HepG2 (cell line): ENCODE data around the gene OARD1. TPM values are rescaled to one million over a fixed set of nuclear protein-coding genes. Genes with fewer than 3 reads are reported as not detected.
A peak's percentile ranks its signal among the peaks of the same experiment; 100 is the strongest.

Experiments
- ATAC-seq: fragments of 200-7000 bp; cut with Tn5 transposase; 3 replicates; pipeline ENCODE4 v1.9.1; 2020; ENCODE audit warnings: mild to moderate bottlenecking, moderate library complexity
- BruUV-seq: library from RNA; stranded (reverse); fragments of 400-500 nt; replicated peaks from 2 replicates; lab custom pipeline; 2021; lab: Mats Ljungman, UMichigan
- CTCF ChIA-PET: fragments of 300-600 bp; formaldehyde crosslinking; extraction: SDS; loops from one replicate; lab custom pipeline; 2021; ENCODE audit warnings: low total read pairs, inconsistent platforms, low intra/inter-chr PET ratio; lab: Yijun Ruan, JAX
- POLR2A ChIA-PET: fragments of 350-600 bp; sonication (Branson Sonifier 250); formaldehyde crosslinking; loops from one replicate; lab custom pipeline; 2020; ENCODE audit warnings: antibody characterized with exemption, inconsistent platforms; lab: Yijun Ruan, JAX
- DNase-seq: peaks from one replicate; pipeline ENCODE4 v3.0.0-alpha.2; 2015; ENCODE audit warnings: low spot score
- FAIRE-seq: peaks from 3 replicates; lab custom pipeline; 2011; peaks lifted over from hg19 to GRCh38; lab: Jason Lieb, UNC
- H2AFZ ChIP-seq: one replicate; pipeline ENCODE4 v1.6.1; 2011; ENCODE audit warnings: low read length, inconsistent platforms
- H3K27ac ChIP-seq: fragments of 300-600 bp; 3 replicates; pipeline ENCODE4 v1.8.0; 2011; ENCODE audit warnings: mixed run types, mild to moderate bottlenecking, mixed read lengths, low read length, inconsistent platforms; ENCODE audit not compliant: insufficient read depth; ENCODE audit errors: extremely low read length
- H3K27me3 ChIP-seq, 2 experiments: fragments of 200-600 bp in 1 of 2; 2 replicates in 1 of 2; 3 replicates in 1 of 2; pipeline versions ENCODE4 v1.6.0 to v1.8.0; 2011; ENCODE audit warnings: low read length in 2 of 2, mild to moderate bottlenecking in 2 of 2, moderate library complexity in 2 of 2, inconsistent platforms in 1 of 2; ENCODE audit not compliant: insufficient read depth in 2 of 2, control insufficient read depth in 1 of 2
- H3K36me3 ChIP-seq, 2 experiments: fragments of 200-600 bp in 1 of 2; replicated peaks in 1 of 2; 2 replicates in 1 of 2; 3 replicates in 1 of 2; pipeline versions ENCODE4 v1.5.1 to v1.8.0; 2011; ENCODE audit warnings: low read length in 2 of 2, inconsistent platforms in 1 of 2; ENCODE audit not compliant: insufficient read depth in 2 of 2, control insufficient read depth in 1 of 2
- H3K4me1 ChIP-seq: 2 replicates; pipeline ENCODE4 v1.5.1; 2012; ENCODE audit warnings: low read length, inconsistent platforms; ENCODE audit not compliant: insufficient read depth
- H3K4me2 ChIP-seq: 2 replicates; pipeline ENCODE4 v1.6.0; 2011; ENCODE audit warnings: low read depth, low read length, inconsistent platforms
- H3K4me3 ChIP-seq, 3 experiments: fragments of 200-600 bp in 1 of 3; sonication (generic), shearing (Covaris generic) in 1 of 3; replicated peaks in 1 of 3; 2 replicates each; pipeline ENCODE4 v1.5.1; 2011 to 2016; ENCODE audit warnings: low read length in 3 of 3, inconsistent platforms in 2 of 3, low read depth in 2 of 3, mild to moderate bottlenecking in 2 of 3, control low read depth in 1 of 3, mixed read lengths in 1 of 3; ENCODE audit not compliant: insufficient read depth in 1 of 3
- H3K79me2 ChIP-seq: one replicate; pipeline ENCODE4 v1.6.1; 2011; ENCODE audit warnings: low read length, inconsistent platforms; ENCODE audit not compliant: insufficient read depth
- H3K9ac ChIP-seq: 2 replicates; pipeline ENCODE4 v1.6.0; 2011; ENCODE audit warnings: mild to moderate bottlenecking, low read depth, low read length, inconsistent platforms; ENCODE audit not compliant: insufficient read depth
- H3K9me3 ChIP-seq: 2 replicates; pipeline ENCODE4 v1.5.1; 2012; ENCODE audit warnings: mild to moderate bottlenecking, low read length
- H4K20me1 ChIP-seq: 2 replicates; pipeline ENCODE4 v1.6.0; 2011; ENCODE audit warnings: inconsistent platforms, mild to moderate bottlenecking, low read length, moderate library complexity; ENCODE audit not compliant: insufficient read depth
- AGO2 ChIP-seq: fragments of 200-400 bp; formaldehyde crosslinking; optimal IDR thresholded peaks from 2 replicates; pipeline ENCODE3; 2017; ENCODE audit warnings: mild to moderate bottlenecking, low read depth, low read length, moderate library complexity
- BCL6 ChIP-seq: IDR thresholded peaks from 2 replicates; pipeline ENCODE4 v1.6.1; 2016; ENCODE audit warnings: missing genetic modification reagents, missing compliant biosample characterization
- MAF1 ChIP-seq: sonication (generic); formaldehyde crosslinking; IDR thresholded peaks from 2 replicates; pipeline ENCODE4 v1.5.0; 2020; ENCODE audit warnings: missing genetic modification reagents, borderline replicate concordance
- MYC ChIP-seq: sonication (generic); formaldehyde crosslinking; IDR thresholded peaks from 2 replicates; pipeline ENCODE4 v1.9.0; 2021; ENCODE audit warnings: missing genetic modification reagents, borderline replicate concordance
- SAFB2 ChIP-seq: sonication (generic); formaldehyde crosslinking; IDR thresholded peaks from 2 replicates; pipeline ENCODE4 v1.5.1; 2020; ENCODE audit warnings: missing genetic modification reagents, low read depth, mild to moderate bottlenecking, borderline replicate concordance
- YY1 ChIP-seq: IDR thresholded peaks from 2 replicates; pipeline ENCODE4 v1.6.1; 2011; ENCODE audit warnings: low read length, low read depth, moderate library complexity, mild to moderate bottlenecking; ENCODE audit not compliant: insufficient read depth, insufficient replicate concordance
- ZKSCAN8 ChIP-seq: IDR thresholded peaks from 2 replicates; pipeline ENCODE4 v1.6.1; 2016; ENCODE audit warnings: borderline replicate concordance, missing genetic modification reagents, missing compliant biosample characterization
- ZMAT5 ChIP-seq: sonication (generic); formaldehyde crosslinking; IDR thresholded peaks from 2 replicates; pipeline ENCODE4 v1.5.0; 2020; ENCODE audit warnings: mild to moderate bottlenecking, low read depth, missing genetic modification reagents, borderline replicate concordance
- ZNF260 ChIP-seq: sonication (generic); formaldehyde crosslinking; IDR thresholded peaks from 2 replicates; pipeline ENCODE4 v1.4.0; 2020; ENCODE audit warnings: missing genetic modification reagents, low read depth, mild to moderate bottlenecking, borderline replicate concordance
- ZNF530 ChIP-seq: sonication (generic); formaldehyde crosslinking; IDR thresholded peaks from 2 replicates; pipeline ENCODE4 v1.5.0; 2020; ENCODE audit warnings: low read depth, mild to moderate bottlenecking, missing genetic modification reagents
- ZNF704 ChIP-seq: sonication (generic); formaldehyde crosslinking; IDR thresholded peaks from 2 replicates; pipeline ENCODE4 v1.8.1; 2023; ENCODE audit warnings: mild to moderate bottlenecking, inconsistent platforms, moderate library complexity, missing genetic modification reagents, borderline replicate concordance
- WGBS: methylation state at CpG from one replicate; pipeline ENCODE4 v1.1.6; 2017; ENCODE audit warnings: low lambda C conversion rate; 5-methylcytosine and 5-hydroxymethylcytosine counted together
- in situ Hi-C: cut with HindIII; loops from 2 replicates; pipeline ENCODE4 v1.10.0; 2017; ENCODE audit warnings: low pct_unique_long_range_greater_than_20kb; ENCODE audit not compliant: extremely low pct_ligation_motif_present
- intact Hi-C: fragments of 100-400 bp; cut with micrococcal nuclease; formaldehyde crosslinking; loops from one replicate; pipeline ENCODE4 v1.10.0; 2022; ENCODE audit not compliant: unreplicated experiment
- polyA plus RNA-seq, 8 experiments: library from polyadenylated mRNA; depleted of rRNA in 3 of 8; stranded (reverse) in 7 of 8; unstranded in 1 of 8; fragments of >200 nt; fragmentation: Illumina TruSeq in 4 of 8; extraction: Trizol in 4 of 8; gene quantifications; 2 replicates each; pipeline versions ENCODE4 v1.2.1 to v1.2.3, GENCODE V29; 2011 to 2016; ENCODE audit warnings: low read depth in 4 of 8, missing spikeins in 1 of 8, mixed read lengths in 1 of 8; ENCODE audit not compliant: insufficient read depth in 1 of 8
- total RNA-seq, 5 experiments: library from RNA; depleted of rRNA; stranded (reverse); fragments of >200 nt; fragmentation: Illumina TruSeq; extraction: Trizol; gene quantifications; 2 replicates each; pipeline ENCODE4 v1.2.3, GENCODE V29; 2016; ENCODE audit warnings: low read depth in 1 of 5
- TF ChIP-seq, protein P1 (sequence below): fragments of 450-650 bp; IDR thresholded peaks from 2 replicates; pipeline ENCODE4 v1.6.1; 2017

Gene OARD1
- total and polyA plus RNA-seq, 2 of the 13 experiments (the other 11 are each of a cell fraction or from before 2014, with no cell fraction given) = 18.4 to 49.0 TPM

- Histone ChIP-seq H3K36me3 (peaks cover 0 to 1% of the 10 kb centered on the region in 2 experiments; a peak in 1 of 5 replicates), H3K79me2 (no peaks in the 10 kb centered on the region), H3K9ac (no peak overlapping the region), H3K4me1 (peaks cover 40% of the 10 kb centered on the region), H3K9me3 (no peaks in the 10 kb centered on the region), H2AFZ (no peak overlapping the region), H4K20me1 (no peaks in the 10 kb centered on the region), H3K4me2 (no peak overlapping the region), H3K4me3 (no peak overlapping the region), H3K27ac (no peak overlapping the region), H3K27me3 (no peaks in the 10 kb centered on the region)
- WGBS = 97% methylated on average over 15 of the region's 15 CpGs
- no peak for DNase-seq
- intact Hi-C loops (loop anchor here (1.0 kb wide), 1 partner anchor 34 kb away; no protein-coding TSS in a partner anchor), in situ Hi-C loops (loop anchor here (5.0 to 25.0 kb wide), 2 partner anchors 34 to 696 kb away; no protein-coding TSS in a partner anchor)
- TF ChIP-seq AGO2 (peak; percentile 41), MYC (CRISPR knock-in tag) (no peak)
- ATAC-seq = no peak
- FAIRE-seq = no peak
- POLR2A ChIA-PET = interaction anchor here (1.8 kb wide), 1 partner anchor 40 kb away, joined by 5 read pairs; the partner anchor contains the start of genes NFYA and OARD1
- CTCF ChIA-PET = interaction anchor here (3.3 kb wide), 1 partner anchor 34 kb away, joined by 19 read pairs; no protein-coding TSS in a partner anchor
- BruUV-seq = no TSS peak
These were observed 39.3 kb downstream of the OARD1 start for GRCh38 chr6:41032830-41033229.

DNA sequence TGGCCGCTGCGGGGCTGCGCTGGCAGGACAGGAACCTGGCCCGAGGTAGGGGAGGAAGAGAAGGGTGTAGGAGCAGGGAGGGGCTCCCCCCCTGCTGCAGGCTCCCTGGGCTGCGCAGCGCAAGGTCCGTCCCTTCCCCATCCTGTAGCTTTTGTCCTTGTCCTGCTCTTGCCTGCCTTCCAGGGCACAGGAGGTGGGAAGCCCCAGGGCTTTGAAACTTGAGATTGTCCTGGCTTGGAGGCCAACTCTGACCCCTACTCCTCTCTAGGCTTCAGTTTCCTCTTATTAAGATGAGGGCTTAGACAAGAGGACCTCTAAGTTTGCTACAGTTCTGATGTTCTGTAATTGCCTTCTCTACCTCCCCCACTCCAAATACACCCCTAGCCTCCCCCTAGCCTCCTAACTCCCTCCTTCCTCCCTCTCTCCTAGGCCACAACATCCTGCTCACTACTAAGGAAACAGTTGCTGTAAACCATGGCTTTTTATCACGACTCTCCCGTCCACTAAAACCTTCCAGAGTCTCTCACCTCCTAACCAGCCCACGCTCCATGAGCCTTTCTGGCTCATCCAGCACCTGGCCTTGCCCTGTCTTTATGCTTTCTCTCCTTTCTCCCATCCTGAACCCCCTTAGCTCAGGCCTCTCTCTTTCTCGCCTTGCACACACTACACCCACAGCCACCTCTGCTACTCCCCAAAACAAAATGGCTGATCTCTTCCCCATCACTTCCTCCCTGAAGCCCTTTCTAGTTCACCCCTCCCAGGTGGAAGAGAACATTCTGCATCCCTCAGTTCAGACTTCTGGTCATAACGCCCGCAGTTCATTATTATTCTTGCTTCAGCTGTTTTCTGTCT, 43.4 kb downstream of the OARD1 start:
- CTCF ChIA-PET = interaction anchor here (0.8 to 3.0 kb wide), 8 partner anchors 22 to 204 kb away, joined by 3 to 56 read pairs (median 6); no protein-coding TSS in a partner anchor
- intact Hi-C loops = loop anchor here (1.0 to 5.0 kb wide), 2 partner anchors 132 to 181 kb away; no protein-coding TSS in a partner anchor
- in situ Hi-C loops = loop anchor here (25.0 kb wide), 1 partner anchor 691 kb away; no protein-coding TSS in a partner anchor
- no peak for TF ChIP-seq ZMAT5 (CRISPR knock-in tag)
- TF ChIP-seq ZNF530 (CRISPR knock-in tag) = no peak
- TF ChIP-seq, protein P1, sequence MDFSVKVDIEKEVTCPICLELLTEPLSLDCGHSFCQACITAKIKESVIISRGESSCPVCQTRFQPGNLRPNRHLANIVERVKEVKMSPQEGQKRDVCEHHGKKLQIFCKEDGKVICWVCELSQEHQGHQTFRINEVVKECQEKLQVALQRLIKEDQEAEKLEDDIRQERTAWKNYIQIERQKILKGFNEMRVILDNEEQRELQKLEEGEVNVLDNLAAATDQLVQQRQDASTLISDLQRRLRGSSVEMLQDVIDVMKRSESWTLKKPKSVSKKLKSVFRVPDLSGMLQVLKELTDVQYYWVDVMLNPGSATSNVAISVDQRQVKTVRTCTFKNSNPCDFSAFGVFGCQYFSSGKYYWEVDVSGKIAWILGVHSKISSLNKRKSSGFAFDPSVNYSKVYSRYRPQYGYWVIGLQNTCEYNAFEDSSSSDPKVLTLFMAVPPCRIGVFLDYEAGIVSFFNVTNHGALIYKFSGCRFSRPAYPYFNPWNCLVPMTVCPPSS = no peak
- no peak for TF ChIP-seq MAF1 (CRISPR knock-in tag)
- TF ChIP-seq YY1 = no peak
- TF ChIP-seq ZNF704 = no peak
- no peak for TF ChIP-seq SAFB2 (CRISPR knock-in tag)
- no peak for TF ChIP-seq ZNF260 (CRISPR knock-in tag)
- no peak for TF ChIP-seq ZKSCAN8 (CRISPR knock-in tag)
- TF ChIP-seq AGO2 = no peak
- TF ChIP-seq BCL6 (CRISPR knock-in tag) = no peak

More for the DNA sequence above, 43.4 kb downstream of the OARD1 start:
- POLR2A ChIA-PET = interaction anchor here (0.9 to 1.6 kb wide), 4 partner anchors 12 to 44 kb away, joined by 3 to 7 read pairs (median 3); partner anchors contain the start of genes NFYA and OARD1
- H3K79me2 ChIP-seq = no peaks in the 10 kb centered on the region
- H3K27me3 ChIP-seq = no peaks in the 10 kb centered on the region
- peak overlapping the region; percentile 66; the same call in 1 of the 2 replicates for H3K4me2 ChIP-seq
- H3K36me3 ChIP-seq = no peaks in the 10 kb centered on the region
- no TSS peak for BruUV-seq
- H3K9me3 ChIP-seq = no peaks in the 10 kb centered on the region
- WGBS = 96% methylated on average over 13 of the region's 13 CpGs
- H3K4me3 ChIP-seq = no peak overlapping the region
- H3K4me1 ChIP-seq = peaks cover 19% of the 10 kb centered on the region
- H4K20me1 ChIP-seq = no peaks in the 10 kb centered on the region
- H3K27ac ChIP-seq = no peak overlapping the region
- H3K9ac ChIP-seq = 0 out of 2 replicates have a peak overlapping the region, but pooled peaks have one; percentile 29
- no peak overlapping the region for H2AFZ ChIP-seq
- DNase-seq (no peak), ATAC-seq (peak; percentile 15), FAIRE-seq (no peak)
